ENCODE measurements around the gene CFAP210.
"Not testable (repeated sequence)": the region's sequence is repeated elsewhere in the genome, so short reads cannot be mapped to it uniquely, and the experiment has no call there.

The CFAP210 gene

GRCh38 chr2:169705927-169706326 lies 11.7 kb upstream of the CFAP210 start:
- no peaks in the 10 kb centered on the region for H3K79me2 ChIP-seq (ENCODE audit: insufficient read depth, low read depth)
- no peaks in the 10 kb centered on the region for H4K20me1 ChIP-seq (ENCODE audit: insufficient read depth)
- H3K4me3 ChIP-seq (IDR thresholded peaks at IDR 0.05; ENCODE audit: insufficient read depth, low read depth, low read length) = no peak overlapping the region
- no peak for TF ChIP-seq CTCF (conservative IDR thresholded peaks at IDR 0.05; ENCODE audit: low read depth, low read length)
- no peaks in the 10 kb centered on the region for H3K4me1 ChIP-seq (ENCODE audit: low read depth, poor library complexity, severe bottlenecking)
- no peak overlapping the region for H2AFZ ChIP-seq (ENCODE audit: low read depth)
- no peaks in the 10 kb centered on the region for H3K27me3 ChIP-seq (ENCODE audit: insufficient read depth, low read depth)
- H3K4me2 ChIP-seq = no peak overlapping the region
- no peak overlapping the region for H3K27ac ChIP-seq
- no peaks in the 10 kb centered on the region for H3K36me3 ChIP-seq (ENCODE audit: insufficient read depth)
- H3K9ac ChIP-seq = no peak overlapping the region

GRCh38 chr2:169704160-169704708 lies 10.0 kb upstream of the CFAP210 start:
- no peak for TF ChIP-seq CTCF (conservative IDR thresholded peaks at IDR 0.05; ENCODE audit: low read depth, low read length)
- H3K9ac ChIP-seq = no peak overlapping the region
- H3K4me1 ChIP-seq (ENCODE audit: low read depth, poor library complexity, severe bottlenecking) = no peaks in the 10 kb centered on the region
- no peak overlapping the region for H3K27ac ChIP-seq
- H3K27me3 ChIP-seq (ENCODE audit: insufficient read depth, low read depth) = no peaks in the 10 kb centered on the region
- H3K79me2 ChIP-seq (ENCODE audit: insufficient read depth, low read depth) = no peaks in the 10 kb centered on the region
- H3K4me3 ChIP-seq (IDR thresholded peaks at IDR 0.05; ENCODE audit: insufficient read depth, low read depth, low read length) = no peak overlapping the region
- no peaks in the 10 kb centered on the region for H4K20me1 ChIP-seq (ENCODE audit: insufficient read depth)
- no peak overlapping the region for H3K4me2 ChIP-seq
- no peaks in the 10 kb centered on the region for H3K36me3 ChIP-seq (ENCODE audit: insufficient read depth)
- H2AFZ ChIP-seq (ENCODE audit: low read depth) = no peak overlapping the region

- Histone ChIP-seq H3K9ac (no peak overlapping the region), H3K79me2 (ENCODE audit: insufficient read depth, low read depth) (no peaks in the 10 kb centered on the region), H3K4me2 (no peak overlapping the region), H2AFZ (ENCODE audit: low read depth) (no peak overlapping the region), H3K36me3 (ENCODE audit: insufficient read depth) (no peaks in the 10 kb centered on the region), H3K27me3 (ENCODE audit: insufficient read depth, low read depth) (no peaks in the 10 kb centered on the region), H3K4me3 (IDR thresholded peaks at IDR 0.05; ENCODE audit: insufficient read depth, low read depth, low read length) (no peak overlapping the region), H4K20me1 (ENCODE audit: insufficient read depth) (no peaks in the 10 kb centered on the region), H3K27ac (no peak overlapping the region), H3K4me1 (ENCODE audit: low read depth, poor library complexity, severe bottlenecking) (no peaks in the 10 kb centered on the region)
- no peak for TF ChIP-seq CTCF (conservative IDR thresholded peaks at IDR 0.05; ENCODE audit: low read depth, low read length)
These were observed 8.8 kb upstream of the CFAP210 start for GRCh38 chr2:169702996-169703395.

- H3K4me1 ChIP-seq (ENCODE audit: low read depth, poor library complexity, severe bottlenecking); H3K27me3 ChIP-seq (ENCODE audit: insufficient read depth, low read depth); H3K36me3 ChIP-seq (ENCODE audit: insufficient read depth); H4K20me1 ChIP-seq (ENCODE audit: insufficient read depth); H2AFZ ChIP-seq (ENCODE audit: low read depth); H3K4me3 ChIP-seq (IDR thresholded peaks at IDR 0.05; ENCODE audit: insufficient read depth, low read depth, low read length); H3K9ac ChIP-seq; H3K4me2 ChIP-seq; H3K79me2 ChIP-seq (ENCODE audit: insufficient read depth, low read depth); H3K27ac ChIP-seq: not testable (repeated sequence)
These were observed 5.0 kb upstream of the CFAP210 start for GRCh38 chr2:169699173-169699572.

GRCh38 chr2:169696381-169696780 lies 2.2 kb upstream of the CFAP210 start:
- no peak overlapping the region for H3K4me3 ChIP-seq (IDR thresholded peaks at IDR 0.05; ENCODE audit: insufficient read depth, low read depth, low read length)
- no peak overlapping the region for H2AFZ ChIP-seq (ENCODE audit: low read depth)
- H3K27ac ChIP-seq = no peak overlapping the region
- peaks cover 13% of the 10 kb centered on the region for H3K4me1 ChIP-seq (ENCODE audit: low read depth, poor library complexity, severe bottlenecking)
- no peaks in the 10 kb centered on the region for H4K20me1 ChIP-seq (ENCODE audit: insufficient read depth)
- H3K4me2 ChIP-seq = no peak overlapping the region
- H3K9ac ChIP-seq = no peak overlapping the region
- no peaks in the 10 kb centered on the region for H3K27me3 ChIP-seq (ENCODE audit: insufficient read depth, low read depth)
- TF ChIP-seq CTCF (conservative IDR thresholded peaks at IDR 0.05; ENCODE audit: low read depth, low read length) = no peak
- 0 out of 2 replicates have a peak, but pooled peaks cover 6% of the 10 kb centered on the region for H3K79me2 ChIP-seq (ENCODE audit: insufficient read depth, low read depth)
- no peaks in the 10 kb centered on the region for H3K36me3 ChIP-seq (ENCODE audit: insufficient read depth)

Measured in KMS-11 (cell line).